ENCODE data around the gene CDC26.

The CDC26 gene

GRCh38 chr9:113221003-113221799 lies 54.2 kb downstream of the CDC26 start, which contains the start of the genes FKBP15 and SLC31A1:
FKBP15 (minus strand) TSS chr9:113221277; CDS start chr9:113221243, 34 bp downstream.
SLC31A1 (plus strand) TSS chr9:113221544; CDS start chr9:113256149, 34,605 bp downstream.
- H3K4me3 ChIP-seq (replicated peaks; ENCODE audit: low read depth, low read length) = peak within 1 kb of the TSS; percentile 69
- TF ChIP-seq, protein P1, sequence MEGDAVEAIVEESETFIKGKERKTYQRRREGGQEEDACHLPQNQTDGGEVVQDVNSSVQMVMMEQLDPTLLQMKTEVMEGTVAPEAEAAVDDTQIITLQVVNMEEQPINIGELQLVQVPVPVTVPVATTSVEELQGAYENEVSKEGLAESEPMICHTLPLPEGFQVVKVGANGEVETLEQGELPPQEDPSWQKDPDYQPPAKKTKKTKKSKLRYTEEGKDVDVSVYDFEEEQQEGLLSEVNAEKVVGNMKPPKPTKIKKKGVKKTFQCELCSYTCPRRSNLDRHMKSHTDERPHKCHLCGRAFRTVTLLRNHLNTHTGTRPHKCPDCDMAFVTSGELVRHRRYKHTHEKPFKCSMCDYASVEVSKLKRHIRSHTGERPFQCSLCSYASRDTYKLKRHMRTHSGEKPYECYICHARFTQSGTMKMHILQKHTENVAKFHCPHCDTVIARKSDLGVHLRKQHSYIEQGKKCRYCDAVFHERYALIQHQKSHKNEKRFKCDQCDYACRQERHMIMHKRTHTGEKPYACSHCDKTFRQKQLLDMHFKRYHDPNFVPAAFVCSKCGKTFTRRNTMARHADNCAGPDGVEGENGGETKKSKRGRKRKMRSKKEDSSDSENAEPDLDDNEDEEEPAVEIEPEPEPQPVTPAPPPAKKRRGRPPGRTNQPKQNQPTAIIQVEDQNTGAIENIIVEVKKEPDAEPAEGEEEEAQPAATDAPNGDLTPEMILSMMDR (IDR thresholded peaks at IDR 0.05; ENCODE audit: low read depth, low read length, missing control alignments) = no peak
- peak; percentile 95 for DNase-seq (ENCODE audit: extremely low read depth, low read depth)

- TF ChIP-seq, protein P1 (IDR thresholded peaks at IDR 0.05; ENCODE audit: low read depth, low read length, missing control alignments) = no peak
- H3K4me3 ChIP-seq (replicated peaks; ENCODE audit: low read depth, low read length) = peak overlapping the region; percentile 69
- no peak for DNase-seq (ENCODE audit: extremely low read depth, low read depth)
These were observed 54.8 kb downstream of the CDC26 start for GRCh38 chr9:113220467-113221002.

DNA sequence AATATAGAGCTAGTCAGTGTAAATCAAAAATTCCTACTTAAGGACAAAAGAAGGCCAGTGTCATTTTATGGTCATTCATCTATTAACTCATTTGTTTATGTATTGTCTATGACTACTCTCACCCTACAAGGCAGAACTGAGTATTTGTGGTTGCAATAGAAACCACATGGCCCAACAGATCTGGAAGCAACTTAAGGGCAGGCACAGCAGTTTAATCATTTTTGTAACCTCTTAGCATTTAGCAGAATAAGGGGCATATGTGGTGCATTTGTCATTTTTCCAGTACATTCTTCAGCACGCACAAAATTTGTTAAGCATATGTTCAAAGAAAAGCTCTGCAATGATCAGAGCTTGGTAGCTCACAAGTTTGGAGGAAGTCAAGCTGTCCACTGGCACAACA lies 55.4 kb downstream of the CDC26 start:
- peak; percentile 40 for DNase-seq (ENCODE audit: extremely low read depth, low read depth)
- peak overlapping the region; percentile 69 for H3K4me3 ChIP-seq (replicated peaks; ENCODE audit: low read depth, low read length)
- TF ChIP-seq, protein P1 (IDR thresholded peaks at IDR 0.05; ENCODE audit: low read depth, low read length, missing control alignments) = no peak

DNA sequence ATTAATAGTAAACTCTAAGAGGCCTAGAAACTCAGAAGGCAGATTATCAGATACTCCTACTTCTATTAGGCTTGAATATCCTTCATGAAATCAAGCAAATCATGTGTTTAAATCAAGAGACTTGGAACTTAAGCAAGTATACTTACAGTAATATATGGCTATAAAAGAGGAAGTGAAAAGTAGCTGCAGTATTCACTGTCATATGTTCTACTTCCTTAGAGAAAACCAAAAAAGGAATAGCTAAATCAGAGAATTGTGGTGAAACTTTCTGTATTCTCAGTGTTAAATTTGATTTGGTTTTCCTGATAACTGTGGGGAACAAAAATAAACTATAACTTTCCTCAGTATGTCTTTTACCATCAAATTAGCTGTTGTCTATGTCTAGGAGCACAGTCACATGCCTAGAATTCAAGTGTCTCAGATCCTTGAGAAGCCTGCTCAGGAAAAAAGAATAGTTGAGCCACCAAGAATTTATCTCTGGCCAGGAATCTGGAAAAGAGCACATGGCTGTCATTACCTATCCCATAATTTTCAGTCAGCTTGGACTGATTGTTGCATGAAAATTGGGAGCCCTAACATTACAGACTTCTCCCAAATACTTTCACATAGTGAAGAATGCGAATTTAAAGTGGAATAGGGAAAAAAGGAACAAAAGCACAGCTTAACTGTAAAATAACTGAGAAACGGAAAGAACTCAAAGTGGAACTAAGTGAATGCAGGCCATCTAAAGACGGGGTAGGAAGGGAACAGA lies 56.0 kb downstream of the CDC26 start:
- TF ChIP-seq, protein P1 (IDR thresholded peaks at IDR 0.05; ENCODE audit: low read depth, low read length, missing control alignments) = no peak
- no peak for DNase-seq (ENCODE audit: extremely low read depth, low read depth)
- peak overlapping the region; percentile 69 for H3K4me3 ChIP-seq (replicated peaks; ENCODE audit: low read depth, low read length)

All from HFF-Myc (cell line).